GM21786 (cell line): ENCODE data around the gene SLC1A3.

ENCODE experiments used
- ATAC-seq: cut with Tn5 transposase; IDR thresholded peaks from one replicate; pipeline ENCODE4 v1.9.1; 2021; ENCODE audit not compliant: unreplicated experiment

Gene SLC1A3

DNA sequence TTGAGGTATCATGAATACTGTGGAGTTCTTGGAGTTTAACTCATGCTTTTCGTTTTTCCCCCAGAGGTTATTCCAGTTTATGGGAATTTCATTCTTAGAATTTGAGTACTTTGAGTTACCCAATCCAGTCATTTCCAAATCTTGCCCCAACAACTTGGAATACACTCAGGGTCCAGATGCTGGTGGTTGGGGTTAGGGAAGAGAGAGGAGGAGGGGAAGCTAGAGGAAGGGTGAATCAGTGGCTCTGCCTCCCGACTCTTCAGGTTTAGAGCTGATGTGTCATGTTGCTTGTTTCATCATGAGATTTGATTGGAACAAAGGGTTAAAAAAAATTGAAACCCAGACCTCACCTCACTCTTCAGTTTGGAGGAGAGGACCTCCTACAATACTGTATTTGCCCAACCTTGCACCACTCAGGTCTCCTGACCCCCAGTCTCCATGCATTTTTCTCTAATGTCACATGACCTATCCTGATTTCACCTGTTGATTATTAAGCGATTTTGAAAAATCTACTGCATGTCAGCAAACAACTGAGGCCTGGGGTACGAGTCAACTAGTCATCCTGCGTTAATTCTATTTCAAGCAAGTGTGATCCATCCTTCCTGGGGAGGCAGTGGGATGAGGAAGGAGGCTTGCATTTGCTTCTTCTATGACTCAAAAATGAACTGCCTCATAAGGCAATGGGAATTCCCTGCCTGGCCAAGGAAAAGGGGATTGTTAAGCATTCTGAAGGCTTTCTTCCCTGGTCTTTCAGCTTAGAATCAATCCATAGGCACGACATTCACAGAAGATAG, 6.2 kb upstream of the SLC1A3 start:
- ATAC-seq = no peak

DNA sequence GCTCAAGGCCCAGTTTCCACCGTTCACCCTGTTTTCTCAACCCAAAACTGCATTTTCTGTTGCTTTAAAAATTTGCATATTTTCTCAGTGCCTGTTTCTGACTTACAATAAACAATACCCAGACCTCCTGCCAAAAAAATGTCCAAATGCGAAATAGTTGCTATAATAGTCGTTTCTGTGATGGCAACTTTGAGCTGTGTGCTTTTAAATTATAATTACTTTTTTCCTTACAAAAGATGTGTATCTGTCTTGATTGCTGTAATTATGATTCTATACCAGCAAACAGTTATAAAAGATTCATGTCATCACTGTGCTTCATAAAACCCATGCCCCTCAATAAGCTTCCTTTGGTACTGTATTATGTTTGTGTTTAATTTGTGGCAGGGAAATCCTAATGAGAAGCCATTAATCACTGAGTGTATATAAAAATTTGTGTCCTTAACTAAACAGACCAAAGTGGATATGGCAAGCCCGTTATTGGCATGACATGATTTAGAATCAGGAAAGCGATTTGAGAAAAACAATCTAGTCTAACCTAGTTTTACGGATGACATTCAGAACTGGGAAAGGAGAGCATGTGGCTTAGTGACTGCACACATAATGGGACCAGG, 5.4 kb upstream of the SLC1A3 start:
- ATAC-seq = no peak

DNA sequence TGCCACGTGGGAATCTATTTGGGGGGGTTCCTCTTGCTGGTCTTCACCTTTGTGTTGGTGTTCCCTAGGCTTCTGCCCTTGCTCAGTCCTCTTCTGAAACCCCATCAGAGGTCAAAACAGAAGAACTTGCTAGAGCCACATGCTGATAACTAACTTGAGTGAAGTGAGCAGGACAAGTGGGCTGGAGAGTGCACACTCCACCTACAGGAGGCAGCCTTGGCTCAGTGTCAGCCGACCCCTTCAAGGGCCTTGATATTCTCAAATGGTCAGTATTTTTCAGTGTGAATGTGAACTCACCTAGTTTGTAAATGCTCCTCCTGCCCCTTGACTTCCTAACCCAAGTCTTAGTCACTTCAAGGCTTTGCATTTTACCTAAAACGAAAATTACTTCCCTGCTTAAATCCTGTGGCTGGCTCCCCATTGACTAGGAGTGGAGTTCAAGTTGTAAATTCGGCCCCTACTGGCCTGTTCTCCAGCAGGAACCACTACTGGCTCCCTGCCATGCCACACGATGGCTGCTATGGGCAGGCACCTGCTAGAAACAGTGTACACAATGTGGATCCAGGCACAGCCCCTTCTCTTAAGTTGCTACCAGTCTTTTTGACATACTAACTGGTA, 3.6 kb upstream of the SLC1A3 start:
- ATAC-seq = no peak

DNA sequence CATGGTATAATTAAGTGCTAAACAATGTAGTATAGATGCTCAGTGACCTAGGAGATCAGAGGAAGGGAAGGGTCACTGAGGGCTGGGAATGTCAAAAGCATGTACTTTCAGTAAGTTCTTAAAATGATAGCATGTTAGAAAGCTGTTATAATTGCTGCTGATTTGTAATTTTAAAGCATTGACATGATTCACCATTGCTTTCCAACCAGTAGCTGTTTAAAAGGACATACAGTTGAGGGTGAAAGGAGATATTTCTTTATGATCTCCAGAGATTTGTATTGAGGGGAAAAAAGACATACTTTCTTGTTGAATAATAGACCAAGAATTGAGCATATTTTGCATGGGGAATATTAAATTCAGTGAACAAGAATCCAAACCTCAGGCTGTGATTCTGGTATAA, 1.2 kb upstream of the SLC1A3 start:
- ATAC-seq = no peak

DNA sequence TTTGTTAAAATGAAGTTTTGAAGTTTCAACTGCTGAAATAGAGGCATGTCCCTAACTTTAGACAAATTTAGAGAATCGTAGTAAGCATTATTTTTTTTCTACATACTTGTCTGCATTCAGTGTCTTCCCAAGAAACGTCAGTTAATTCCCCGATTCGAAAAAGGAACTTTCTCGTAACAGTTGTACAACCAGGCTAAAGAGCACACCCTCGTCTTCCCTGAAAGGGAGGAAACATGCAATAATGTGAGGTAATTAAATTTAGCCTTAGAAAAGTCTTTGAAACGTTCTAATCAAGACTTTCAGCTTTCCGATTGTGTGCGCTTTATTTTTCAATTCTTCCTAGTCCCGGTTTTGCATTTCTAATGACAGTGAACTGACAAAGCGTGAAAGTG, 374 bp upstream of the SLC1A3 start:
- no peak for ATAC-seq

DNA sequence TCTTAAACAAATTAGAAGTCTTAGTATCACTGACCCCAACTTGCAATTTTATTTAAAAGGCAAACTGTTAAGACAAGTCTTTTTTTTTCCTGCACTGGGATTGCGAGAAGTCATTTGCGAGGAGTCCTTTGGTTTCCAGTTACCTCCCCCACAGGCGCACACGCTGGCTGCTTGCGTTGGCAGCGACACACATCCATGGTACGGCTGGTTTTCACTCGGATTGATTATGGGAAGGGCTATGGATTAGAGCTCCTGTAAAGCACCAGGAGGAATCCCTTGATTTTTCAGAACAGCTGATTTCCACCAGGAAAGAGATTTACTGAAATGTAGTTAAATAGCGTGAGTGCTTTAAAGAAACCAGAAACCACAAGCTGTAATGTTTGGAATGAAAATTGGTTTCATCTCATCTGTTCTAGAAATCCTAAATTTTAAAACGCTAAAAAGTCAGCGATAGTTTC, 737 bp downstream of the SLC1A3 start:
- no peak for ATAC-seq

DNA sequence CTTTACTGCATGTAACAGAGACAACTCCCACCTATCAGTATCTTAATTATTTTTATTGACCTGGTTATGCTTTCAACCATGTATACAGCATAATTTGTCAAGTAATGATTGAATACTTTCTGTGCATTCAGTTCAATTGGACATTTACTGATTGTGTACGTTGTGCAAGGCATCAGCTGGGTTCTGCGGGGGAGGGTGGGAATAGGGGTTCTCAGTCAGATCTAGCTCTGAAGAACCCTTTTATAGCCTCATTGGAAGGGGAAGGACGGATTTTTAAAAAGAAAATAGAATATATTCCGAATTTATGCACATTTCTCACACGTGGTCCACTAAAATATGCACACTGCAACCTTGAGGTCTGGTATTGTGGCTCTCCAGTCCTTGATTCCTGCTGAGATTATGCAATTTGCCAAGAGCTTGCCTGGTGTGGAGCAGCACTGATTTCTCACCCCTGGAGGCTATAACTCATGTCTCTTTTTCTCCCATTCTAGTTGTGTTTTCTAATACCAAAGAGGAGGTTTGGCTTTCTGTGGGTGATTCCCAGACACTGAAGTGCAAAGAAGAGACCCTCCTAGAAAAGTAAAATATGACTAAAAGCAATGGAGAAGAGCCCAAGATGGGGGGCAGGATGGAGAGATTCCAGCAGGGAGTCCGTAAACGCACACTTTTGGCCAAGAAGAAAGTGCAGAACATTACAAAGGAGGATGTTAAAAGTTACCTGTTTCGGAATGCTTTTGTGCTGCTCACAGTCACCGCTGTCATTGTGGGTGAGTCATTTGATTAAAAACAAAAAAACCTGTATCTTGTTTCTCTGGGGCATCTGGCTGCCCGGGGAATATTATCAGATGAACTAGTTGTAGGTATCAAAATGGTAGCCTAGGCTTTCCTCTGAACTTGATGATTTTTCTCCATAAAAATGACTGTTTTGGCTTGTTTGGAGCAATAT, 1.7 kb downstream of the SLC1A3 start:
- ATAC-seq = no peak

DNA sequence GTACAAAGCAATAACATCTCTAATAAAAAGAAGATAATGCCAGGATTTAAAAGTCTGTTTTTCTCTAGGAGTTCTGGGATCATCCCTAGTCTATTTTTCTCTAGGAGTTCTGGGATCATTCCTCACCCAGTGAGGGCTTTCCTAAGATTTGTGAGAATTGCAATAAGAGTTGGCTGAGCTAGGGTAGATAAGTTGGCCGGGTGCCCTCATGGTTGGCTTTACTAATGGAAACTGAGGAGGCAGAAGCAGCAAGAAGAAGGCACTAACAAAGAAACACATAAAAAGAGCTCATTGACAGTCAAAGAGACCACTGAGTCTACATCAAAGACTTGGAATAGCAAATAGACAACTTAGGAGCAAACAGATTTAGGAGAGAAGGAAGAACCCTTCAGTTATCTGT, 4.2 kb downstream of the SLC1A3 start:
- ATAC-seq = no peak

DNA sequence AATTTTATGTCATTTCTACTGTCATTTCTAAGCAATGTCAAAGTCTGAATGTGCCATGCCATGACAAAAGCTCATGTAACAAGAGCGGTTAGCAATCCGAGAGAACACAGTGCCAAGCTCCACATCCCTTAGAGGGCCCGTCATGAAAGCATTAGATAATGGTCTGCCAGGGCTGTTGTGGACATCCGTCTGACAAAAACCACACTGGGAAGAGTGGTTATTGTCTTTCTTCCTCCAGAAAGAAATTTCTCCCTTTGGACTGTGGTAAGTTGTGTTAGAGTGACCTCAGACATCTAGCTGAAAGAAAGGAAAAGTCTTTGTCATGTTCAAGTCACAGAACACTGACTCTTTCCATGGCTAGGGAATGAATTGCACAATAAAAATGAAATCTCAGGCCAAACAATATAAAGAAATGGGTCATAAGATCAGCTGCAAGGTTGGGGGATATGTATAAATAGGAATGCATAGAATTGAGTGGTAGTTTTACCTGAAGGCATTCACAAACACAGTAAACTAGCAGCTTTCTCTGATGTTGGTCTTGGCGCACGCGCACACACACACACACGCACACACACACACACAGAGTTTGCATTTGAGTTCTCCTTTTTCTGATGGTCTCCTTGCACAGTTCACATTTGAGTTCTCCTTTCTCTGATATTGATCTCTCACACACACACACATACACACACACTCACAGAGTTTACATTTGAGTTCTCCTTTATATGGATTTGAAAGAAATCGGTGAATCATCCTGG, 5.3 kb downstream of the SLC1A3 start:
- ATAC-seq = no peak

DNA sequence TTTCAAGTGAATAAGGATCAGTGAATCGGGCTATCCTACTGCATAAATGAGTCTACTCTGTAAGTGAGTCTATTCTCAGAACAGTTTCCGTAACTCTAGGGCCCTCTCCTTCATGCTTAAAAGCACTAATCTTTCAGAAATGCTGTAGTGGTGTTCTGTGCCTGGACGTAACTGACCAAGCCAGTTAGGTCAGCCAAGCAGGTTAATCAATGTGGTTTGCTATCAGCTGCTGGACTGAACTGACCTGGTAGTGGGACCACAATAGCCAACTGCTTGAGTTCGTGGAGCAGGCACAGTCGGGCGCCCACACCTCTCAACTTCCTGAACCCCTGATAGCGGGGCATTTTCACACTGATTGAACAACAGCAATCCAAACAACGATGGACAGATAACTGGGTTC, 6.8 kb downstream of the SLC1A3 start:
- ATAC-seq = no peak

DNA sequence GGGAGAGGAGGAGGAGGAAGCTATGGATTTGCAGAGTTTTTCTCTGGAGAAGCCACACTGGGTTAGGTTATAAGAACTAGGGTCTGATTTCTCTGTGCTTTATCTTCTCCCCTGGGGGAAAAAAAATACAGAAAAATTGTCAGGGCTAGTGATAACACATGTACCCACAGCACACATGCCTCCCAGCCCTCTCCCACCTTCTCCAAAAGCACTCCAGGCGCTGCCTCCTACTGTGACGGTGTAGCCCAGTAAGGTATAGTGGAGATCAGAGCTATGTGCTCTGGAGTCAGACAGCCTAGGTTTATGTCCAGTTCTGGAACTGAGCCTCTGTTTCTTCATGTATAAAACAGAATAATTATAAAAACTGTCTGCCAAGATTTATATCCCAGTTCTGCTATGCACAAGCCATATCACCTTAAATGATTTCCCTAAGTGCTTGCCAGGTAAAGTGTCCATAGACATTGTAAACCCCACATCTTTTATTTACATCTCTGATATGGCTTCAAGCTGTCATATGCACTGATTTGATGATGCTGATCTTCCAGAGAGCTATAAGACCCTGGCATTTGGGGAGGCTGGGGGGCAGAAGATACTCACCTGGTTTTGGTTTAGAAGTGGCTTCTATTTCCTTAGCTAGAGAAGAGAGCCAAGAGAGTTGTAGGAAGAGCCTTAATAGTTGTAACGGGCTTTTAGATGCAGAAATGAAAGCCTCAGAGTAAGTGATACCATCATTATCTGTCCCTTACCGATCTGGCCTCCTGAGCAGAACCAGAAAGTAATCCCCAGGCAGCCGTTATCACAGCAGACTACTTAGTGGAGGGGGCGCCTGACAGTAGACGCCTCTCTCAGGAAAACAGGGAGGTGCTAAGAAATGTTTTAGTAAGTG, 7.6 kb downstream of the SLC1A3 start:
- no peak for ATAC-seq

DNA sequence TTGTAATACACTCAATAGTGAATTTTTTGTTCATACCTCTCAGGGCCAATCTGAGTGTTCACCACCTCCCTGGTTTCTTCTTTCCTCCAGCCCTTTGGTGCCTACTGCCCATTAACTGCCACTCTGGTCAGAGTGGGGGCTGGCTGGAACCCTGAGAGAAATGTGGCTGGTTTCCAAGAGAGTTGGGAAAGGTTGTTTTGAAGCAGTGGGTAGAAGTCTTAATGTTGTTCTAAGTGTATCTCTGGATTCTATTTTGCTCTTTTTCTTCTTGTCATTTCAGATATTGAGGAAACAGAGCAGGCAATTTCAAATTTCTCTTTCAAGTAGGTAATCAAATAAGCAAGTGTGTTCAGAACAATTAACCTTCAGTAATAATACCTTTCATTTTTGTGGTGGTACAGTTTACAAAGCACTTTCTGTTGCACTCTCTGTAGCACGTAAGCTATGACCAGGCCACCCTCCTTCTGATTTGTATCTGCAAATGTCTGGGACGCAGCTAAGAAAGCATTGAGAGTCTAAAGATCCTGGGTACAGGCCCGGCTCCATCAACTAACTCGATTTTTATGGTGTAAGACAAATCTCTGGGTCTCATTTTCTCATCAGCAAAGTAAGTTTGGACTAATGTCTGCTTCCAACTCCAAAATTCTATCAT, 8.4 kb downstream of the SLC1A3 start:
- no peak for ATAC-seq

DNA sequence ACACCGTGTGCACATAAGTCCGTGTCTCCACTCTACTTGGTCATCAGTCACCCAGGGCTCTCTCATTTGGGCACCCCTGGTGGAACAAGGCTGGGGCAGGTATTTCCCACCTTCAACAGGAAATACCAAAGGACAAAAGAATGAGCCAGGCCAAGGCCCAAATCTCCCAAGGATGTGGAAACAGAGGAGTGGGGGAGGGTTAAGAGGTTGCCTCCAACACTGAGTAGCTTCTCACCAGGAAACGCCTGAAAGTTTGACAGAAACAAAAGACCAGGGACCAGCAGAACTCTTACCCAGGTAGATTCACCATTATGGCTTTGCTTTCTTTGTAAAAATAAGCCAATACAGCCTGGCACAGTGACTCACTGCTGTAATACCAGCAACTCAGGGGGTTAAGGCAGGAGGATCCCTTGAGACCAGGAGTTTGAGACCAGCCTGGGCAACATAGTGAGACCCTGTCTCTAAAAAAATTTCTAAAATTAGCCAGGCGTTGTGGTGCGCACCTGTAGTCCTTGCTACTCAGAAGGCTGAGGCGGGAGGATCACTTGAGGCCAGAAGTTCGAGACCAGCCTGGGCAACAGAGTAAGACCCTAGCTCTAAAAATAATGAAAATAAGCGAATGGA, 12.7 kb downstream of the SLC1A3 start:
- no peak for ATAC-seq

DNA sequence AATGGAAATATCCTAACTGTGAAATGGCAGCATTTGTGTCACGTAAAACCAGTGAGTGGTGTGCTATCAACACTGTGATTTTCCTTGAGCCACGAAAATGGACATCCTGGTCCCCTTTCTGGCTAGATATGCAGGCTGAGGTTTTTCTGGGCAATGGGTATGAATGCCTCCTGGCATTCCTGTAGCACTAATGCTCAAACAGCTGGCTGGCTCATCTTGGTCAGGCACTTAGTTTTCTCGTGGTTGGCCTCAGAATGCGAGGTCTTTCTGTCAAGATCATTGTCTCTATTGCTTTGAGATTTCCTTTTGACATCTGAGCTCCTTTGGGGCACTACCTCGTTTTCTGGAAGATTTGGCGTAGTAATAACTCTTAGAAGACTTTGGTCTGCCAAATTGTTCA, 15.6 kb downstream of the SLC1A3 start:
- no peak for ATAC-seq

DNA sequence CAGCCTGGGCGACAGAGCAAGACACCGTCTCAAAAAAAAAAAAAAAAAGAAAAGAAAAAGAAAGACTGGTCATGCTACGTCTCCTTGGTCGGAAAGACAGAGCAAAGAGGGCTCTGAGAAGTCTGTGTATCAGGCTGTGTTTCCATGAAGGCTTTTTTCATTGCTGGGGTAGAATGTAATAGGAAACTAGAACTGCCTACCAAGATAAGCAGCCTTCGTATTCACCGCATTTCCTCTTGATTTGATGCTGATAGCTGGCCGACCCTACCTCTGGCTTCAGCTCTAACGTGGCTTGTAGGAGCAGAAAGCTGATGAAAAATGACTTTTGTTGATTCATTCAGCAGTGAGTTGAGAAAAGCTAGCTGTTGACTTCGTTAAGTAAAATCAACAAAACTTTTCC, 17.4 kb downstream of the SLC1A3 start:
- ATAC-seq = no peak

DNA sequence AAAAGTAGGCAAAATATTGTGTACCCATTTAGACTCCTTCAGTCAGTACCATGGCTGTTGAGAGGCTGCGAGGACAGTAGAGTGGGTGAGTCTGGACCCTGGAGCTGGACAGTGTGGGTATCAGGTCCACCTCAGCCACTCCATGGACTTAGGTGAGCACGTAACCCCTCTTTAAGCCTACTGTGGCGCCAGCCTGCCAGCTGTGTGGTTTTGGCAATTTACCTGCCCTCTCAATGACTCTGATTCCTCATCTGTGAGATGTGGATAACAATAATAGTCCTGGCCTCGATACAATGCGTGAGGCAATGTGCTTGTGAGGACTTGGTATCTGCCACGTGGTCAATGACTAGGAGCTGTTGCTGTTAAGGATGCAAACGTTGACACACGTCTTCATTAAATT, 17.9 kb downstream of the SLC1A3 start:
- no peak for ATAC-seq

DNA sequence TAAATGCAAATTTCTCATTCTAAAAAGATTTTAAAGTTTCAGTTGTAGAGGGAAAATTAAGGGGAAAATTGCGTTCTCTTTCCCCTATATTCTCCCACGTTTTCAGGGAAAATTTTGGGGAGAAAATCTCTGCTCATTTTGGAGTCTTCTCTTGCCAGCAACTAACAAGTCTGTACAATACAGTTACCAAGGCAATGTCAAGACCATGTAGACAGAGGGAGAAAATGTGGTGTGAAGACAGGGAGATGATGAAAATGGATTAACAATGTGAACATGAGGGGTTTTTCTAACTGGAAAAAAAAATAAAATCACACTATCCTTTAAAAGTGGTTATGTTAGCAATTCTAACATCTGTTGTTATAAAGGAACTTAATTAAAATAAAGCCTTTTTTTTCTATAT, 22.3 kb downstream of the SLC1A3 start:
- no peak for ATAC-seq

DNA sequence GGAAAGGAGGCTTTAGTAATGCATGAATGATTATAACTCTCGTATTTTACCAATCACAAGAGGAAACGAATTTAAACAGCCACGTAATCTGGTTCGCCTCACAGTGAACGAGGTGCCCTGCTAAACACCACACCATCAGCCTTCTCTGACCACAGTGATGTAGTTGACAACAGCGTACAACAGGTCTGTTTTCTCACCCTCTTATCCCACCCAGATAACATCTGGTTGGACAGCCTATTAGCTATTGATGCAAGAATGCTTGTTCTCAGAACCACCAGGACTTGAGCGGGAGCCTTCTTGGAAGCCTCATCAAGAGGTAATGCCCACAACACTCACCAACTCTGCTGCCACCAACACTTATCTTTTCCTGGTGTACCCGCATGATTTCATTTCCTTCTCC, 23.3 kb downstream of the SLC1A3 start:
- no peak for ATAC-seq
